Right lobe of liver (tissue), 4 donors: Measurements from ENCODE around the gene SLC26A5.

Experiments
- CTCF ChIP-seq, 4 donors: fragments of 200-600 bp in 3 of 4; fragments of 450-650 bp in 1 of 4; IDR thresholded peaks; one replicate each; pipeline versions ENCODE4 v1.5.1 to v1.8.0; 2016 to 2022; ENCODE audit warnings: antibody characterized with exemption in 4 of 4, mild to moderate bottlenecking in 2 of 4
- POLR2A ChIP-seq: fragments of 450-650 bp; IDR thresholded peaks from one replicate; pipeline ENCODE4 v1.6.1; 2017; ENCODE audit warnings: antibody characterized with exemption, mild to moderate bottlenecking
- donor health status: DM: no; HTN: no; CAD: no.
- donor health status: DM: no; HTN: no; CAD: no.
- donor health status: DM: no; HTN: yes; CAD: no.

DNA sequence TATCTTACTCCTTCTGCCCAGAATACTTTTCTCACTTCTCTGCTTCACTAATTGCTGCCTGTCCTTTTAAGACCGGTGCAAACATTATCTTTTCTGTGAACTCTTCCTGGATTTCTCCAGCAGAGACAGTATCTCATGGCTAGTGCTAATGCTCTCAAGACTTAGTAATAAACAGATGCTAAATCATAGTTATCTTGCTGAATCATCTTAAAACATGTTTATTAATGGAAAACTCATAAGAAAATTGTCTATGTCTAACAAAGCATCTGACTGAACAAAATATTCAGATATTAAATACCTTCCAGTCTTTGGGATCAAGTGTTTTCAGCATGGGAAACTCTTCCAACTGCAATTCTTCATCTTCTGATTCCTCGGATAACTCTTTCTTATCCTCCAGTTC, 104.5 kb downstream of the SLC26A5 start:
- TF ChIP-seq POLR2A (no peak), CTCF (IDR thresholded peaks at IDR 0.05) (no peak)
